Eye (tissue), 1 donor: Measurements from ENCODE around the gene ZC3H14.
A peak's percentile ranks its signal among the peaks of the same experiment; 100 is the strongest.

ENCODE experiments used
- DNase-seq: peaks from one replicate; pipeline ENCODE4 v3.0.0-alpha.2; 2015

Gene ZC3H14

GRCh38 chr14:88611878-88612277 lies 49.0 kb downstream of the ZC3H14 start:
- no peak for DNase-seq

- no peak for DNase-seq
Measured at GRCh38 chr14:88612981-88613380, 50.1 kb downstream of the ZC3H14 start.

- DNase-seq = no peak
Measured at GRCh38 chr14:88613552-88614010, 50.7 kb downstream of the ZC3H14 start.

GRCh38 chr14:88614218-88614907 lies 51.5 kb downstream of the ZC3H14 start:
- DNase-seq = no peak

GRCh38 chr14:88616697-88617096 lies 53.9 kb downstream of the ZC3H14 start:
- no peak for DNase-seq

GRCh38 chr14:88617479-88617878 lies 54.6 kb downstream of the ZC3H14 start:
- no peak for DNase-seq

GRCh38 chr14:88618476-88618875 lies 55.6 kb downstream of the ZC3H14 start:
- DNase-seq = no peak

- no peak for DNase-seq
Measured at GRCh38 chr14:88621100-88621499, 58.3 kb downstream of the ZC3H14 start.

GRCh38 chr14:88625671-88626070 lies 62.8 kb downstream of the ZC3H14 start:
- no peak for DNase-seq

GRCh38 chr14:88628033-88628432 lies 65.2 kb downstream of the ZC3H14 start:
- DNase-seq = no peak

- no peak for DNase-seq
Measured at GRCh38 chr14:88628462-88628861, 65.6 kb downstream of the ZC3H14 start.

- no peak for DNase-seq
Measured at GRCh38 chr14:88630565-88630964, 67.7 kb downstream of the ZC3H14 start.

GRCh38 chr14:88631091-88631490 lies 68.3 kb downstream of the ZC3H14 start:
- no peak for DNase-seq

- DNase-seq = no peak
Measured at GRCh38 chr14:88632512-88632911, 69.7 kb downstream of the ZC3H14 start.

- DNase-seq = no peak
Measured at GRCh38 chr14:88639221-88639620, 76.4 kb downstream of the ZC3H14 start.

- no peak for DNase-seq
Measured at GRCh38 chr14:88660056-88660455, 97.2 kb downstream of the ZC3H14 start.

- DNase-seq = peak; percentile 89
Measured at GRCh38 chr14:88667555-88668273, 104.9 kb downstream of the ZC3H14 start.

GRCh38 chr14:88668448-88669116 lies 105.7 kb downstream of the ZC3H14 start:
- no peak for DNase-seq

- peak; percentile 1 for DNase-seq
Measured at GRCh38 chr14:88669346-88669745, 106.5 kb downstream of the ZC3H14 start.
